GM10847 (cell line): ENCODE data around the gene MRPL57.

ENCODE experiments used
- POLR2A ChIP-seq: IDR thresholded peaks from 2 replicates; pipeline ENCODE4 v1.6.1; 2011; ENCODE audit not compliant: insufficient read length; ENCODE audit errors: extremely low read depth

Gene MRPL57

GRCh38 chr13:21176982-21177284, 475 bp downstream of the MRPL57 start:
- TF ChIP-seq POLR2A, result no peak

GRCh38 chr13:21181671-21182070, 5.2 kb downstream of the MRPL57 start:
- TF ChIP-seq POLR2A, result no peak

- TF ChIP-seq POLR2A, result no peak
These were observed 26.5 kb downstream of the MRPL57 start for GRCh38 chr13:21202767-21203531.

GRCh38 chr13:21208652-21209154, 32.2 kb downstream of the MRPL57 start:
- TF ChIP-seq POLR2A, result no peak

- TF ChIP-seq POLR2A, result no peak
These were observed 35.8 kb downstream of the MRPL57 start for GRCh38 chr13:21212138-21212775.

GRCh38 chr13:21216332-21216731, 39.9 kb downstream of the MRPL57 start:
- no peak for TF ChIP-seq POLR2A

- no peak for TF ChIP-seq POLR2A
These were observed 42.0 kb downstream of the MRPL57 start for GRCh38 chr13:21218351-21219035.

- TF ChIP-seq POLR2A, result no peak
These were observed 42.6 kb downstream of the MRPL57 start for GRCh38 chr13:21219036-21219381.

- TF ChIP-seq POLR2A, result no peak
These were observed 44.8 kb downstream of the MRPL57 start for GRCh38 chr13:21221268-21221667.

- TF ChIP-seq POLR2A, result no peak
These were observed 48.6 kb downstream of the MRPL57 start for GRCh38 chr13:21225082-21225481.

GRCh38 chr13:21225841-21226581, 49.6 kb downstream of the MRPL57 start:
- no peak for TF ChIP-seq POLR2A

GRCh38 chr13:21227917-21228316, 51.5 kb downstream of the MRPL57 start:
- no peak for TF ChIP-seq POLR2A
